ENCODE data around the gene FBXO34.

The FBXO34 gene

DNA sequence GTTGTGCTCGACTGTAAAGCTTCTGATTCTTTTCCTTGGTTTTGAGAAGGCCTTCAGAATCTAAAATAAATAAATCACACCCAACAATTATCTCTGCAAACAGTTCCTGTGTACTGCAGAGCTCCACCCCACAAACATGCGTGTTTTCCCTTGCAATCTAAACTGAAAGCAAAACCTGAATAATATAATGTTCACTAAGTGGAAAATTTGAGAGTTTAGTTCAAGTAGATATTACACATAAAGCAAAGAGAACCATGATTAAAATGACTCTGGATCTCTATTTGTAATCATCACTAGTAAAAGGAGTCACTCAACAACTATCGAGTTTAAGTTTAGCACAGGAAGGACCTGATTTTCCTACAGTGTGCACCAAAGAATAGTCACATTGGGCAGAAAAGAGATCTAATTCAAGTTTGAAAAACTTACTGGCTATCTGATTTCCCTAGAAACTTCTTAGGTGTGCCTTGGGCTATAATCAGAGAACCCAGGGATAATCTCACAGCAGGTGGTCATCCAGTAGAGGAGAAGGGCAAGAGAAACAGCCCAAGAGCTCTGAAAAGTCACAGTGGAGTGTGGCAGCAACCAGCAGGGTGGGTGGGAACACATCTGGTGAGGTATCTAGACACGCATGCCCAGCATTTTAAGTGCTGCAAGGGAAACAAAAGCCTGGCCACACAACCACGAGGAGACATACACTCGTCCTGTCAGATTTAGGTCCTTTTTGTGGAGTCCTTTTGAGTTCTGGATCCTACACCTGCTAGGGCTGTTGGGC is 115.0 kb downstream of the FBXO34 start:
- no peaks in the 10 kb centered on the region for H3K9me3 ChIP-seq (ENCODE audit: control insufficient read depth, low read length)
- no peaks in the 10 kb centered on the region for H3K36me3 ChIP-seq (ENCODE audit: control insufficient read depth, insufficient read depth, low read length)
- H3K9ac ChIP-seq: no peak overlapping the region
- no peaks in the 10 kb centered on the region for H3K4me1 ChIP-seq
- TF ChIP-seq, protein P1, sequence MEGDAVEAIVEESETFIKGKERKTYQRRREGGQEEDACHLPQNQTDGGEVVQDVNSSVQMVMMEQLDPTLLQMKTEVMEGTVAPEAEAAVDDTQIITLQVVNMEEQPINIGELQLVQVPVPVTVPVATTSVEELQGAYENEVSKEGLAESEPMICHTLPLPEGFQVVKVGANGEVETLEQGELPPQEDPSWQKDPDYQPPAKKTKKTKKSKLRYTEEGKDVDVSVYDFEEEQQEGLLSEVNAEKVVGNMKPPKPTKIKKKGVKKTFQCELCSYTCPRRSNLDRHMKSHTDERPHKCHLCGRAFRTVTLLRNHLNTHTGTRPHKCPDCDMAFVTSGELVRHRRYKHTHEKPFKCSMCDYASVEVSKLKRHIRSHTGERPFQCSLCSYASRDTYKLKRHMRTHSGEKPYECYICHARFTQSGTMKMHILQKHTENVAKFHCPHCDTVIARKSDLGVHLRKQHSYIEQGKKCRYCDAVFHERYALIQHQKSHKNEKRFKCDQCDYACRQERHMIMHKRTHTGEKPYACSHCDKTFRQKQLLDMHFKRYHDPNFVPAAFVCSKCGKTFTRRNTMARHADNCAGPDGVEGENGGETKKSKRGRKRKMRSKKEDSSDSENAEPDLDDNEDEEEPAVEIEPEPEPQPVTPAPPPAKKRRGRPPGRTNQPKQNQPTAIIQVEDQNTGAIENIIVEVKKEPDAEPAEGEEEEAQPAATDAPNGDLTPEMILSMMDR (IDR thresholded peaks at IDR 0.05): no peak
- H2AFZ ChIP-seq: no peak overlapping the region
- no peaks in the 10 kb centered on the region for H3K79me2 ChIP-seq
- no peaks in the 10 kb centered on the region for H3K27me3 ChIP-seq (ENCODE audit: control insufficient read depth, insufficient read depth, low read length)
- no peak overlapping the region for H3K27ac ChIP-seq
- no peak overlapping the region for H3K4me2 ChIP-seq (ENCODE audit: low read length)
- no peak overlapping the region for H3K4me3 ChIP-seq (ENCODE audit: low read depth, low read length)

DNA sequence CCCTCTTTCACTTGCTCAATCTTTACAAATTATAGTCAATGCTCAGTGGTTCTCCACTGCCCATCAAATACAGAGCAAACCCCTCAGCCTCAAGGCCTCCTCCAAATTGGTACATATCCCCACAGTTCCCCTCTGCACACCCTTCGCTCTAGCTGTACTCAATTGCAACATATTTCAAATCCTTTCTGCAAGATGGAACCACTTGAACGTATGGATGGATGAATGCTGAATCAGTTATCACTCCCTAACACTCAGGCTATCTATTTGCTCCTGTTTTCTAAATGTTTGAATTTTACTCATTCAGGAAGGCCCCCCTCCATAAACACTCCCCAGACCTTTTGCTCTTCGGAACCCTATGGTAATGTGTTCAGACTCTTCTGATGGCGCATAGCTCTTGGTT is 115.9 kb downstream of the FBXO34 start:
- peaks cover 2% of the 10 kb centered on the region for H3K79me2 ChIP-seq
- no peaks in the 10 kb centered on the region for H3K9me3 ChIP-seq (ENCODE audit: control insufficient read depth, low read length)
- H3K4me2 ChIP-seq (ENCODE audit: low read length): no peak overlapping the region
- H3K27me3 ChIP-seq (ENCODE audit: control insufficient read depth, insufficient read depth, low read length): no peaks in the 10 kb centered on the region
- H3K27ac ChIP-seq: no peak overlapping the region
- H3K9ac ChIP-seq: no peak overlapping the region
- no peaks in the 10 kb centered on the region for H3K4me1 ChIP-seq
- TF ChIP-seq, protein P1 (IDR thresholded peaks at IDR 0.05): no peak
- H2AFZ ChIP-seq: no peak overlapping the region
- H3K4me3 ChIP-seq (ENCODE audit: low read depth, low read length): no peak overlapping the region
- H3K36me3 ChIP-seq (ENCODE audit: control insufficient read depth, insufficient read depth, low read length): no peaks in the 10 kb centered on the region

DNA sequence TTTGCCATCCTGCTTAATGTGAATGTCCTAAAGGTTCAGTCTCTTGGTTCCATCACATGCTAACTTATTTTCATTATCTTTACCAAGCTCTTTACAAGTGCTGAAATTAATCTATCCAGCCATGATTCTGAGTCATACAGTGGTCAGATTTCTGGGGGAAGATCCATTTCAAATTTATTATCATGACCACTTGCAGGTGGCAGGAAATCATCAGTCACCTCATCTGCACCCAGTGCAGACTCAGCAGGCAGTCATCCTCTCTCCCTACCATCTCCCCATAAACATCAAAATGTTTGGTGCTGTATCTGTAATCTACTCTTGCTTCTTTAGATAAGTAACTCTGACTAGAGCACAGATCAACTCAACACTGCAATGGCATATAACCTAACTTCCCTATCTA is 116.9 kb downstream of the FBXO34 start:
- H2AFZ ChIP-seq: no peak overlapping the region
- no peaks in the 10 kb centered on the region for H3K27me3 ChIP-seq (ENCODE audit: control insufficient read depth, insufficient read depth, low read length)
- H3K9ac ChIP-seq: no peak overlapping the region
- H3K4me2 ChIP-seq (ENCODE audit: low read length): no peak overlapping the region
- no peaks in the 10 kb centered on the region for H3K4me1 ChIP-seq
- H3K36me3 ChIP-seq (ENCODE audit: control insufficient read depth, insufficient read depth, low read length): no peaks in the 10 kb centered on the region
- no peaks in the 10 kb centered on the region for H3K9me3 ChIP-seq (ENCODE audit: control insufficient read depth, low read length)
- H3K4me3 ChIP-seq (ENCODE audit: low read depth, low read length): no peak overlapping the region
- TF ChIP-seq, protein P1 (IDR thresholded peaks at IDR 0.05): no peak
- no peak overlapping the region for H3K27ac ChIP-seq
- peaks cover 3% of the 10 kb centered on the region for H3K79me2 ChIP-seq

DNA sequence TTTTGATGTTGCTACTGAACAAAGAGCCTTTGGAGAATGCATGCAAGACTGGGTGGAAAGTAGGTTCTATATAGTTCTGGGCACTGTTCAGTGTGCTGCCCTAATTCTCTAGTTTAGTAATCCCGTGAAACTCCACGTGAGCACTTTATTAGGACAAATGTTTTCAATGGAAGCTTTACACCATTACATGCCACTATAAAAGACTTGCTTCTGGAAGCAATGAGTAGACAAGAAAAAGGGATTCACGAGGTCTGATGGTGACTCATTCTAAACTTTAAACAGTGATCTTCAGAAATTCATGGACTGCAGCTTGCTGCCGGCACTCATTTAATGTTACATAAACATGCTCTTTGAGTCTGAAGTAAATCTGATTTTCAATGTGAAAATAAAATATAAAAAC is 118.1 kb downstream of the FBXO34 start:
- Histone ChIP-seq H3K4me1 (no peaks in the 10 kb centered on the region), H3K4me3 (ENCODE audit: low read depth, low read length) (no peak overlapping the region), H3K27ac (no peak overlapping the region), H3K4me2 (ENCODE audit: low read length) (no peak overlapping the region), H3K27me3 (ENCODE audit: control insufficient read depth, insufficient read depth, low read length) (no peaks in the 10 kb centered on the region), H3K79me2 (peaks cover 3% of the 10 kb centered on the region), H3K36me3 (ENCODE audit: control insufficient read depth, insufficient read depth, low read length) (no peaks in the 10 kb centered on the region), H2AFZ (no peak overlapping the region), H3K9me3 (ENCODE audit: control insufficient read depth, low read length) (no peaks in the 10 kb centered on the region), H3K9ac (no peak overlapping the region)
- TF ChIP-seq, protein P1 (IDR thresholded peaks at IDR 0.05): no peak

DNA sequence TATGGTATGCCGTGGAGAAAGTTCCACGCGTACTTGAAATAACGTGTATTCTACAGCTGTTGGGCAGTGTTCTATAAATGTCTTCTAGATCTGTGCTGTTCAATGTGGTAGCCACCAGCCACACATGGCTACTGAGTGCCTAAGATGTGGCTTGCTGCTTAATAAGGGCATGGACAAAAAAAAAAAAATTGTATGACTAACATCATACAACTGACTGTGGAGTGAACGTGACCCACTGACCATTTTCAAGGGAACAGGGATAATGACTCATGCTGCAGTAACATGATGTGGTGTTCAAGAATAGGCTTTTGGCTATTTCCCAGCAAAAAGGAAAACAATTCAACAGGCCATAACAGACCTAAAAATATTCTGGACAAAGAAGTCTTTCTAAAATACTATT is 127.5 kb downstream of the FBXO34 start:
- Histone ChIP-seq H3K4me3 (ENCODE audit: low read depth, low read length) (no peak overlapping the region), H3K27ac (no peak overlapping the region), H3K4me2 (ENCODE audit: low read length) (no peak overlapping the region), H3K79me2 (peaks cover 13% of the 10 kb centered on the region), H3K4me1 (no peaks in the 10 kb centered on the region), H3K9me3 (ENCODE audit: control insufficient read depth, low read length) (no peaks in the 10 kb centered on the region), H3K9ac (no peak overlapping the region), H3K27me3 (ENCODE audit: control insufficient read depth, insufficient read depth, low read length) (no peaks in the 10 kb centered on the region), H2AFZ (no peak overlapping the region), H3K36me3 (ENCODE audit: control insufficient read depth, insufficient read depth, low read length) (no peaks in the 10 kb centered on the region)
- TF ChIP-seq, protein P1 (IDR thresholded peaks at IDR 0.05): no peak

Data from parathyroid adenoma (tissue), 2 donors.